Central memory CD8-positive, alpha-beta T cell (primary cell): ENCODE data around the gene SLC5A7.

Experiments used
- ATAC-seq: fragments of 150-1000 bp; cut with Tn5 transposase; replicated peaks from 2 replicates; pipeline ENCODE4 v1.10.0; 2022; ENCODE audit warnings: mild to moderate bottlenecking, moderate FRiP score, moderate number of reproducible peaks; ENCODE audit not compliant: poor library complexity, severe bottlenecking; ENCODE audit errors: extremely low read depth
- DNase-seq, 2 donors: peaks; one replicate each; pipeline ENCODE4 v3.0.0; 2021; ENCODE audit warnings: low spot score in 2 of 2
- H3K27ac Mint-ChIP-seq: one replicate; pipeline ENCODE4 v1.8.0; 2022; ENCODE audit warnings: low read depth, mild to moderate bottlenecking, moderate library complexity, mixed read lengths
- H3K27me3 Mint-ChIP-seq: one replicate; pipeline ENCODE4 v1.8.0; 2022; ENCODE audit warnings: mixed read lengths
- H3K36me3 Mint-ChIP-seq: one replicate; pipeline ENCODE4 v1.8.0; 2022; ENCODE audit warnings: mild to moderate bottlenecking, moderate library complexity, mixed read lengths; ENCODE audit not compliant: insufficient read depth
- H3K4me1 Mint-ChIP-seq: one replicate; pipeline ENCODE4 v1.8.0; 2022; ENCODE audit warnings: mixed read lengths
- H3K4me3 Mint-ChIP-seq: one replicate; pipeline ENCODE4 v1.8.0; 2022; ENCODE audit warnings: mild to moderate bottlenecking, moderate library complexity, mixed read lengths
- H3K9me3 Mint-ChIP-seq: one replicate; pipeline ENCODE4 v1.8.0; 2022; ENCODE audit warnings: mixed read lengths

The SLC5A7 gene

GRCh38 chr2:107986278-107987217 lies at the start of gene SLC5A7:
SLC5A7 (plus strand) TSS chr2:107986524; CDS start chr2:107988156, 1,632 bp downstream.
- no peaks in the 10 kb centered on the region for H3K36me3 Mint-ChIP-seq
- ATAC-seq (no peak), DNase-seq (no peak)
- H3K27ac Mint-ChIP-seq, result no peak within 1 kb of the TSS
- H3K4me1 Mint-ChIP-seq, result no peaks in the 10 kb centered on the region
- no peaks in the 10 kb centered on the region for H3K27me3 Mint-ChIP-seq
- H3K4me3 Mint-ChIP-seq, result no peak within 1 kb of the TSS
- H3K9me3 Mint-ChIP-seq, result no peaks in the 10 kb centered on the region

- DNase-seq, result no peak
- no peaks in the 10 kb centered on the region for H3K36me3 Mint-ChIP-seq
- H3K27me3 Mint-ChIP-seq, result no peaks in the 10 kb centered on the region
- no peak overlapping the region for H3K4me3 Mint-ChIP-seq
- no peak for ATAC-seq
- no peaks in the 10 kb centered on the region for H3K4me1 Mint-ChIP-seq
- no peak overlapping the region for H3K27ac Mint-ChIP-seq
- peaks cover 5% of the 10 kb centered on the region for H3K9me3 Mint-ChIP-seq
Observed at GRCh38 chr2:107961395-107961794, 24.9 kb upstream of the SLC5A7 start.

GRCh38 chr2:107964185-107964584 lies 22.1 kb upstream of the SLC5A7 start:
- DNase-seq (no peak), ATAC-seq (no peak)
- H3K4me1 Mint-ChIP-seq, result no peaks in the 10 kb centered on the region
- H3K27ac Mint-ChIP-seq, result no peak overlapping the region
- H3K27me3 Mint-ChIP-seq, result no peaks in the 10 kb centered on the region
- H3K9me3 Mint-ChIP-seq, result peaks cover 5% of the 10 kb centered on the region
- no peak overlapping the region for H3K4me3 Mint-ChIP-seq
- no peaks in the 10 kb centered on the region for H3K36me3 Mint-ChIP-seq

- DNase-seq (no peak), ATAC-seq (no peak)
- H3K27ac Mint-ChIP-seq, result no peak overlapping the region
- H3K4me1 Mint-ChIP-seq, result no peaks in the 10 kb centered on the region
- H3K9me3 Mint-ChIP-seq, result no peaks in the 10 kb centered on the region
- H3K27me3 Mint-ChIP-seq, result no peaks in the 10 kb centered on the region
- no peak overlapping the region for H3K4me3 Mint-ChIP-seq
- H3K36me3 Mint-ChIP-seq, result no peaks in the 10 kb centered on the region
Observed at GRCh38 chr2:107984707-107985106, 1.6 kb upstream of the SLC5A7 start.

- Mint-ChIP-seq H3K9me3 (no peaks in the 10 kb centered on the region), H3K4me1 (no peaks in the 10 kb centered on the region), H3K27ac (no peak overlapping the region), H3K36me3 (no peaks in the 10 kb centered on the region), H3K27me3 (no peaks in the 10 kb centered on the region), H3K4me3 (no peak overlapping the region)
- no peak for ATAC-seq
- no peak for DNase-seq
Observed at GRCh38 chr2:107988108-107988507, 1.8 kb downstream of the SLC5A7 start.

- H3K27ac Mint-ChIP-seq, result no peak overlapping the region
- no peaks in the 10 kb centered on the region for H3K36me3 Mint-ChIP-seq
- H3K27me3 Mint-ChIP-seq, result no peaks in the 10 kb centered on the region
- ATAC-seq (no peak), DNase-seq (no peak)
- H3K4me1 Mint-ChIP-seq, result no peaks in the 10 kb centered on the region
- no peaks in the 10 kb centered on the region for H3K9me3 Mint-ChIP-seq
- no peak overlapping the region for H3K4me3 Mint-ChIP-seq
Observed at GRCh38 chr2:107989445-107989844, 3.1 kb downstream of the SLC5A7 start.

GRCh38 chr2:107990718-107991117 lies 4.4 kb downstream of the SLC5A7 start:
- no peaks in the 10 kb centered on the region for H3K36me3 Mint-ChIP-seq
- H3K9me3 Mint-ChIP-seq, result no peaks in the 10 kb centered on the region
- H3K4me3 Mint-ChIP-seq, result no peak overlapping the region
- ATAC-seq (no peak), DNase-seq (no peak)
- no peaks in the 10 kb centered on the region for H3K27me3 Mint-ChIP-seq
- H3K27ac Mint-ChIP-seq, result no peak overlapping the region
- H3K4me1 Mint-ChIP-seq, result no peaks in the 10 kb centered on the region

- ATAC-seq (no peak), DNase-seq (no peak)
- Mint-ChIP-seq H3K4me1 (no peaks in the 10 kb centered on the region), H3K27ac (no peak overlapping the region), H3K27me3 (no peaks in the 10 kb centered on the region), H3K4me3 (no peak overlapping the region), H3K36me3 (no peaks in the 10 kb centered on the region), H3K9me3 (no peaks in the 10 kb centered on the region)
Observed at GRCh38 chr2:107992069-107992468, 5.7 kb downstream of the SLC5A7 start.

GRCh38 chr2:107999158-107999557 lies 12.8 kb downstream of the SLC5A7 start:
- ATAC-seq (no peak), DNase-seq (no peak)
- Mint-ChIP-seq H3K9me3 (peaks cover 5% of the 10 kb centered on the region), H3K27ac (no peak overlapping the region), H3K4me3 (no peak overlapping the region), H3K4me1 (no peaks in the 10 kb centered on the region), H3K27me3 (no peaks in the 10 kb centered on the region), H3K36me3 (no peaks in the 10 kb centered on the region)

GRCh38 chr2:108010912-108011591 lies 24.7 kb downstream of the SLC5A7 start:
- Mint-ChIP-seq H3K36me3 (no peaks in the 10 kb centered on the region), H3K4me1 (no peaks in the 10 kb centered on the region), H3K27me3 (no peaks in the 10 kb centered on the region), H3K4me3 (no peak overlapping the region), H3K9me3 (no peaks in the 10 kb centered on the region), H3K27ac (no peak overlapping the region)
- ATAC-seq, result no peak
- DNase-seq, result no peak

GRCh38 chr2:108013305-108013704 lies 27.0 kb downstream of the SLC5A7 start:
- Mint-ChIP-seq H3K9me3 (no peaks in the 10 kb centered on the region), H3K27me3 (no peaks in the 10 kb centered on the region), H3K36me3 (peaks cover 2% of the 10 kb centered on the region), H3K4me1 (no peaks in the 10 kb centered on the region), H3K4me3 (no peak overlapping the region), H3K27ac (no peak overlapping the region)
- ATAC-seq, result no peak
- DNase-seq, result no peak

GRCh38 chr2:108022628-108023027 lies 36.3 kb downstream of the SLC5A7 start:
- no peaks in the 10 kb centered on the region for H3K4me1 Mint-ChIP-seq
- no peaks in the 10 kb centered on the region for H3K9me3 Mint-ChIP-seq
- H3K27ac Mint-ChIP-seq, result no peak overlapping the region

GRCh38 chr2:108023776-108024175 lies 37.5 kb downstream of the SLC5A7 start:
- no peak for ATAC-seq
- H3K27ac Mint-ChIP-seq, result no peak overlapping the region
- H3K4me3 Mint-ChIP-seq, result no peak overlapping the region
- H3K36me3 Mint-ChIP-seq, result no peaks in the 10 kb centered on the region
- no peaks in the 10 kb centered on the region for H3K4me1 Mint-ChIP-seq
- no peak for DNase-seq
- H3K27me3 Mint-ChIP-seq, result no peaks in the 10 kb centered on the region
- H3K9me3 Mint-ChIP-seq, result no peaks in the 10 kb centered on the region

More at GRCh38 chr2:108022628-108023027, 36.3 kb downstream of the SLC5A7 start:
- no peak overlapping the region for H3K4me3 Mint-ChIP-seq
- ATAC-seq (no peak), DNase-seq (no peak)
- no peaks in the 10 kb centered on the region for H3K36me3 Mint-ChIP-seq
- no peaks in the 10 kb centered on the region for H3K27me3 Mint-ChIP-seq
